Umbilical cord (tissue), 2 donors: ENCODE results near the gene ADAM15. TPM values are rescaled to one million over a fixed set of nuclear protein-coding genes. Genes with fewer than 3 reads are reported as not detected.

Experiments used
- DNase-seq: peaks from one replicate; pipeline ENCODE4 v3.0.0-alpha.2; 2015; ENCODE audit warnings: low spot score
- total RNA-seq: library from RNA; depleted of rRNA; stranded (reverse); fragments of >200 nt; gene quantifications from one replicate; pipeline ENCODE4 v1.2.3, GENCODE V29; 2014; ENCODE audit warnings: low replicate concordance; ENCODE audit not compliant: insufficient read depth

ADAM15 gene
- total RNA-seq, 1 donor from 2014 or later, result 35.6 TPM

GRCh38 chr1:155085504-155086127 is 34.5 kb downstream of the ADAM15 start:
- DNase-seq, result peak; percentile 71

DNA sequence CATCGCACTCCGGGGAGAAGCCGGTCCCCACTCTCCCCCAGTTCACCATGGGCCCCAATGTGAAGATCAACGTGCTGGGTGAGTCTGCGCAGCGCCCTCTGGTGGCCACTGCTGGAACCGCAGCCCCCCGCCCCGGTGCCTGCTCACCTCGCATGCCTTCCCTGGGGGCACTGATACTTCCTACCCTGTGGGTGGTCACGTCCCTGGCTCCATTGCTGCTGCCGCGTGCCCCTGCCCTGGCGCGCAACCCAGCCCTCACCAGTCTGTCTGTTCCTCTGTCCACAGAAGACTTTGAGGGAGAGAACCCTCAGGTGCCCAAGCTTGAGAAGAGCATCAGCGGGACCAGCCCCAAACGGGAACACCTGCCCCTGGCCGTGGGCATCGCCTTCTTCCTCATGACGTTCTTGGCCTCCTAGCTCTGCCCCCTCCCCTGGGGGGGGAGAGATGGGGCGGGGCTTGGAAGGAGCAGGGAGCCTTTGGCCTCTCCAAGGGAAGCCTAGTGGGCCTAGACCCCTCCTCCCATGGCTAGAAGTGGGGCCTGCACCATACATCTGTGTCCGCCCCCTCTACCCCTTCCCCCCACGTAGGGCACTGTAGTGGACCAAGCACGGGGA is 35.1 kb downstream of the ADAM15 start:
- DNase-seq, result peak; percentile 60

- no peak for DNase-seq
Observed at GRCh38 chr1:155086856-155087535, 35.9 kb downstream of the ADAM15 start.

- peak; percentile 72 for DNase-seq
Observed at GRCh38 chr1:155091071-155092051, 40.2 kb downstream of the ADAM15 start.

DNA sequence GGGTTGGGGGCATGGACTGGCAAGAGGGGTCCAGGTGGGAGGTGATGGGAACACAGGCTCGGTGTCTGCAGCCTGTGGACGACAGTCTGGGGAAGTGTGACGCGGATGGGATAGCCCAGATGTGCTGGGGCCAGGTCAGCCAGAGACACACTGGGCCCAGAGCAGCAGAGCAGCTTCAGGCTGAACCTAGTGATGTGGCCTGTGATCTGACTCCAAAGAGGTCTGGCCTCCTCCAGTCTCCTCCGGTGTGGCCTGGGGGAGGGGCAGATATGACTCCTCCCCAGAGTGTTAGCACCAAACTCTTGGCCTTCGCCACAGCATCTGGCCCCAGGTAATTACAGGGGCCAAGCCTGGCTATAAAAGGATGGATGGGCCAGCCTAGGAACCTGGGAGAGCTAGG is 41.0 kb downstream of the ADAM15 start:
- DNase-seq, result no peak

DNA sequence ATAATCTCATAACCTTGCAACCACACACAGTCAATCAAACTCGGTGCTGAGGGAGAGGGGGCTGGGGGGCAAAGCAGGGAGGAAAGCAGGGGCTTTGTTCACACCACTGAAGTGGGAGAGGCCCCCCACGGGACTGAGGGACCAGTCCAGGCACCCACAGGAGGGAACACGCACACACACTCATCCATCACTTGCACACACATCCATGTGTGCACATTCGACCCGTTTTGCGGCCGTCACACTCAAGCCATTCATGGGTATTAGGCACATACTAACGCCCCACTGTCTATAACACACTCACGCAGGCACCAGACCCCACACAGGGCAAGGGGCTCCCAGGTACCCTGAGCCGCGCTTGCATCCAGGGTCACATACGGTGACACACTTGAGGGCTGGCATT is 41.5 kb downstream of the ADAM15 start:
- no peak for DNase-seq

DNA sequence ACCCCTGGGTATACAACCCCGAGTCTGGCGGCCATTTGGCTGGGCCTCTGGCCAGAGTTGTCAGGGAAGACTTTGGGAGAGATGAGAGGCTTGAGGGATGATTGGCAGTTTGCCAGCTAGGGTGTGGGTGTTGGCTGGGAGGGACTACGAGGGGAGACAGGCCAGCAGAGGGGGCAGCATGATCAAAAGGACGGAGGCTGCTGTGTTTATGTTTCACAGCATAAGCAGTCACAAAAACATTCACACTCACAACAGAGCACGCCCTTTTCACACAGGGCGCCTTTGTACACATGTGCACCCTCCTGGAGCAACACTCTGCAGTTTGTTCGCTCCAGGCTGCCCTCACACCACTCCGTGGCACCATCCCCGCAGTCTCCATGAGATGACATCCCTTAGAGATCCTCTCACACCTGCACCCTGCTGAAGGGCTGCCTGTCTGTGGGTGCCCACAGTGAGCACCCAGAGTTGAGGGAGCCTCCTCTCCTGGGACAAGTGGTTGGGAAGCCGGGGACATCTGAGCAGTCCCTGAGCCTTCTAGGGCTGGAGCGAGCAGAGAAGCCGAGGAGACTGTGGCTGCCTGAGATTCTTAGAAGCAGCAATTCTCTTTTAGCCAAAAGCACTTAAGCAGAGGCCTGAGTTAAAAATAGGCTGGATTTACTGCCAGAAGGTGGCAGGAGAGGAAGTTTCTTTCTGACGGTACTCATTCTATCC is 43.0 kb downstream of the ADAM15 start:
- DNase-seq, result peak; percentile 91

- DNase-seq, result no peak
Observed at GRCh38 chr1:155094622-155094948, 43.5 kb downstream of the ADAM15 start.

DNA sequence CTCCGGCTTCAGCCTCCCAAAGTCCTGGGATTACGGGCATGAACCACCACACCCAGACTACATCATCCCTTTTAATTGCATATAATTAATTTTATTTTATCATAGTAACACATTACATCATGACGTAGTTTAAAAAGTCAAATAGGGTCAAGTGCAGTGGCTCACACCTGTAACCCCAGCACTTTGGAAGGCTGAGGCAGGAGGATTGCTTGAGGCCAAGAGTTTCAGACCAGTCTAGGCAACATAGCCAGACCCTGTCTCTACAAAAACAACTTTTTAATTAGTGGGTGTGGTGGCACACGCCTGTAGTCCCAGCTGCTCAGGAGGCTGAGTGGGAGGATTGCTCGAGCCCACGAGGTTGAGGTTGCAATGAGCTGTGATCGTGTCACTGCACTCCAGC is 48.2 kb downstream of the ADAM15 start:
- no peak for DNase-seq

- no peak for DNase-seq
Observed at GRCh38 chr1:155103325-155103724, 52.2 kb downstream of the ADAM15 start.

DNA sequence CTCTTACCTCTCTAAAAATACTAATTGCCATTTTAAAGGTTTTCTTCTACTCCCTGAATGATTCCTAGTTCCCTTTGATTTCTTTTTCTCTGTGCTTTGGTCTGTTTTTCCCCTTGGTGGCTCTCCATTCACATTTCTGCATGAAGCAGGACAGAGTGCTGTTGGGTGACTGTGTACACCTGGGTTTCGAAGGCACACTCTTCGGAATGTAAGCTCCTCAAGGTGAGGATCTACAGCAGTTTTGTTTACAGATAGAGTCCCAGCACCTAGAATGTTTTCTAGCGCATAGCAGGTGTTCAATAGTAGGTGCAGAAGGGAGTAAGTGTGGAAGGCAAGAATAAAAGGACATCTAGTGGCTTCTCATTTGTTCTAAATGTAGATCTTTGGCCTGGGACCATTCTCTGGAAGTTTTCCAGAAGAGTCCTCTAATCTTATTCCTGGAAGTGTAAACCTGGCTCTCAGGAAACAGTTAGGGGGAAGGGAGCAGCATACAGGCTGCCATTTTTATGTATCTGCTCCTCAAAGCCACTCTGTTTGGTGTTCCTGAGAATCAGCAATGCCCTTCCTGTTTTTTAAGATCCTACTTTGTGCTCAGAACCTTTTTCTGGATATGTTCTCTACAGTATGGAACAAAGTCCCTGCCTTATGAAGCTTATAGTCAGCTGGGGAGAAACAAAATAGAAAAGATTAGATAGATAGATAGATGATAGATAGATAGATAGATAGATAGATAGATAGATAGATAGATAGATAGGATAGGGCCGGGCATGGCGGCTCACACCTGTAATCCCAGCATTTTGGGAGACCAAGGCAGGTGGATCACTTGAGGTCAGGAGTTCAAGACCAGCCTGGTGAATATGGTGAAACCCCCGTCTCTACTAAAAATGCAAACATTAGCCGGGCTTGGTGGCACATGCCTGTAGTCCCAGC is 53.8 kb downstream of the ADAM15 start:
- no peak for DNase-seq

GRCh38 chr1:155105604-155106011 is 54.5 kb downstream of the ADAM15 start:
- DNase-seq, result no peak

- no peak for DNase-seq
Observed at GRCh38 chr1:155106862-155107261, 55.7 kb downstream of the ADAM15 start.

- DNase-seq, result no peak
Observed at GRCh38 chr1:155107309-155108264, 56.5 kb downstream of the ADAM15 start.

- DNase-seq, result no peak
Observed at GRCh38 chr1:155108296-155108695, 57.2 kb downstream of the ADAM15 start.

GRCh38 chr1:155110381-155110780 is 59.3 kb downstream of the ADAM15 start:
- DNase-seq, result no peak

DNA sequence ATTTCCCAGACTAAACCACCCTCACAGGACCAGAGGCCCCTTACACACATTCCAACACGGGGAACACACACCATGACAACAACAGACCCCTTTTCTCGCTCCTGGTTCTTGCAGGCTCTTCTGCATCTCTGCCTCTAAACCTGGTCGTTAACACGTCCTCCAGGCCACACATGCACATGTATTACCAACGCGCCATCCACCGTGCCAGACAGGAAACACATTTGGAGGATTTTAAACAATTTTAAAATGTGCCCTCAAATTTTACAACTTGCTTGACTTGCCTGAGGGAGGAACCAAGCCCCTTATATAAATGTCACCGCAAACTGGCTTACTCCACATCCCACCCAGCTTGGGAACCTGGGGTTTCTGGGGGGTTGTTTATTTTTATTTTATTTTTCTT is 59.7 kb downstream of the ADAM15 start:
- DNase-seq, result no peak
